SK-N-SH (cell line): Measurements from ENCODE around the gene ZCCHC2. TPM values are rescaled to one million over a fixed set of nuclear protein-coding genes. Genes with fewer than 3 reads are reported as not detected.
A peak's percentile ranks its signal among the peaks of the same experiment; 100 is the strongest.

Source experiments
- CTCF ChIA-PET: fragments of 300-600, 350-600 bp; formaldehyde crosslinking; extraction: SDS; loops from one replicate; lab custom pipeline; 2021; lab: Yijun Ruan, JAX
- POLR2A ChIA-PET: fragments of 350-600 bp; sonication (Branson Sonifier 250); formaldehyde crosslinking; extraction: SDS; loops from one replicate; lab custom pipeline; 2020; ENCODE audit warnings: antibody characterized with exemption, inconsistent platforms; lab: Yijun Ruan, JAX
- DNase-seq: peaks from one replicate; pipeline ENCODE4 v3.0.0; 2012
- H2AFZ ChIP-seq: fragments of 200-600 bp; sonication (generic); 2 replicates; pipeline ENCODE4 v1.8.1; 2016; ENCODE audit warnings: antibody characterized with exemption, mild to moderate bottlenecking, low read depth
- H3F3A ChIP-seq: fragments of 200-600 bp; sonication (generic); replicated peaks from 2 replicates; pipeline ENCODE3; 2016; ENCODE audit warnings: antibody characterized with exemption, mild to moderate bottlenecking; ENCODE audit not compliant: insufficient read depth
- H3K27ac ChIP-seq, 2 experiments: fragments of 200-500 bp in 1 of 2; fragments of 200-600 bp in 1 of 2; sonication (Bioruptor generic) in 1 of 2; sonication (generic), shearing (Covaris generic) in 1 of 2; 2 replicates each; pipeline versions ENCODE4 v1.5.1 to v1.6.1; 2014 to 2016; ENCODE audit warnings: low read depth in 2 of 2, inconsistent platforms in 1 of 2, low read length in 1 of 2, mild to moderate bottlenecking in 1 of 2, mixed read lengths in 1 of 2
- H3K27me3 ChIP-seq: fragments of 200-600 bp; sonication (generic), shearing (Covaris generic); 2 replicates; pipeline ENCODE4 v1.6.1; 2016; ENCODE audit warnings: mixed run types; ENCODE audit not compliant: insufficient read depth
- H3K36me3 ChIP-seq, 2 experiments: fragments of 200-500 bp in 1 of 2; fragments of 200-600 bp in 1 of 2; sonication (Bioruptor generic) in 1 of 2; sonication (generic) in 1 of 2; replicated peaks in 1 of 2; 2 replicates each; pipeline versions ENCODE3 to v1.5.1; 2014 to 2016; ENCODE audit warnings: low read length in 1 of 2, mild to moderate bottlenecking in 1 of 2; ENCODE audit not compliant: insufficient read depth in 2 of 2, control insufficient read depth in 1 of 2
- H3K4me1 ChIP-seq, 2 experiments: fragments of 200-500 bp in 1 of 2; fragments of 200-600 bp in 1 of 2; sonication (Bioruptor generic) in 1 of 2; sonication (generic), shearing (Covaris generic) in 1 of 2; 2 replicates each; pipeline versions ENCODE4 v1.5.1 to v1.6.1; 2014 to 2016; ENCODE audit warnings: low read depth in 1 of 2, low read length in 1 of 2, mixed run types in 1 of 2; ENCODE audit not compliant: insufficient read depth in 2 of 2, control insufficient read depth in 1 of 2
- H3K4me2 ChIP-seq: fragments of 200-600 bp; sonication (generic), shearing (Covaris generic); 2 replicates; pipeline ENCODE4 v1.6.1; 2017; ENCODE audit warnings: mixed run types
- H3K4me3 ChIP-seq, 2 experiments: fragments of 200-500 bp in 1 of 2; fragments of 200-600 bp in 1 of 2; sonication (Bioruptor generic) in 1 of 2; sonication (generic), shearing (Covaris generic) in 1 of 2; 2 replicates each; pipeline versions ENCODE4 v1.5.1 to v1.8.1; 2014 to 2016; ENCODE audit warnings: low read depth in 2 of 2, inconsistent platforms in 1 of 2, low read length in 1 of 2, mild to moderate bottlenecking in 1 of 2, mixed read lengths in 1 of 2, moderate library complexity in 1 of 2
- H3K79me2 ChIP-seq: fragments of 200-600 bp; sonication (generic); 2 replicates; pipeline ENCODE4 v1.8.1; 2017; ENCODE audit warnings: mild to moderate bottlenecking; ENCODE audit not compliant: insufficient read depth
- H3K9ac ChIP-seq: fragments of 200-600 bp; sonication (generic); 2 replicates; pipeline ENCODE4 v1.6.1; 2017; ENCODE audit warnings: mixed run types
- H3K9me2 ChIP-seq: fragments of 200-600 bp; sonication (generic); 2 replicates; pipeline ENCODE4 v1.6.1; 2017; ENCODE audit warnings: mixed run types
- H3K9me3 ChIP-seq: fragments of 200-600 bp; sonication (generic); 2 replicates; pipeline ENCODE4 v1.6.1; 2017; ENCODE audit warnings: mixed run types, mild to moderate bottlenecking, moderate library complexity
- H4K20me1 ChIP-seq: fragments of 200-600 bp; sonication (generic); 2 replicates; pipeline ENCODE4 v1.6.1; 2017; ENCODE audit warnings: mild to moderate bottlenecking, mixed run types; ENCODE audit not compliant: insufficient read depth
- CTCF ChIP-seq: fragments of 200-600 bp; sonication (generic); IDR thresholded peaks from 2 replicates; pipeline ENCODE4 v1.6.1; 2017; ENCODE audit warnings: antibody characterized with exemption, mild to moderate bottlenecking, moderate library complexity
- EP300 ChIP-seq, 2 experiments: IDR thresholded peaks; 2 replicates each; pipeline versions ENCODE4 v1.4.0 to v1.6.1; 2012; ENCODE audit warnings: borderline replicate concordance in 1 of 2, low read depth in 1 of 2, low read length in 1 of 2
- EZH2phosphoT487 ChIP-seq: fragments of 200-600 bp; sonication (generic); IDR thresholded peaks from 2 replicates; pipeline ENCODE4 v1.6.1; 2017; ENCODE audit warnings: low read depth, mixed run types, mild to moderate bottlenecking, antibody characterized with exemption, moderate library complexity, borderline replicate concordance
- FOXJ3 ChIP-seq: sonication (generic); formaldehyde crosslinking; IDR thresholded peaks from 2 replicates; pipeline ENCODE4 v1.5.1; 2020; ENCODE audit warnings: mild to moderate bottlenecking, missing genetic modification reagents
- FOXM1 ChIP-seq: IDR thresholded peaks from 2 replicates; pipeline ENCODE4 v1.4.0; 2012; ENCODE audit warnings: low read depth, mild to moderate bottlenecking
- GATA2 ChIP-seq: sonication (generic); formaldehyde crosslinking; IDR thresholded peaks from 2 replicates; pipeline ENCODE4 v1.5.0; 2020; ENCODE audit warnings: mild to moderate bottlenecking, missing genetic modification reagents
- JUND ChIP-seq: IDR thresholded peaks from 2 replicates; pipeline ENCODE4 v1.4.0; 2012
- MXI1 ChIP-seq: IDR thresholded peaks from 2 replicates; pipeline ENCODE4 v1.6.1; 2012; ENCODE audit warnings: mild to moderate bottlenecking, low read depth, low read length, improper control_type of control experiment
- NFIC ChIP-seq: IDR thresholded peaks from 2 replicates; pipeline ENCODE4 v1.4.0; 2012; ENCODE audit warnings: borderline replicate concordance
- NRF1 ChIP-seq: IDR thresholded peaks from 2 replicates; pipeline ENCODE4 v1.6.1; 2012; ENCODE audit warnings: low read depth, mild to moderate bottlenecking, low read length
- RCOR1 ChIP-seq: fragments of 150-350 bp; IDR thresholded peaks from 2 replicates; pipeline ENCODE4 v1.6.1; 2017; ENCODE audit warnings: antibody characterized with exemption, low read length
- SIN3A ChIP-seq: IDR thresholded peaks from 2 replicates; pipeline ENCODE4 v1.6.1; 2012; ENCODE audit warnings: low read depth, mild to moderate bottlenecking, low read length, moderate library complexity, borderline replicate concordance
- TCF12 ChIP-seq: IDR thresholded peaks from 2 replicates; pipeline ENCODE4 v1.4.0; 2012
- USF1 ChIP-seq: IDR thresholded peaks from 2 replicates; pipeline ENCODE4 v1.4.0; 2012; ENCODE audit warnings: low read depth, borderline replicate concordance
- WGBS: methylation state at CpG from one replicate; pipeline ENCODE4 v1.1.6; 2017; ENCODE audit warnings: low lambda C conversion rate; 5-methylcytosine and 5-hydroxymethylcytosine counted together
- polyA plus RNA-seq, 3 experiments: library from polyadenylated mRNA; depleted of rRNA; stranded (reverse); fragments of >200 nt; gene quantifications; 2 replicates each; pipeline ENCODE4 v1.2.3, GENCODE V29; 2012
- TF ChIP-seq, protein P1 (sequence below): IDR thresholded peaks from 2 replicates; pipeline ENCODE4 v1.4.0; 2012; ENCODE audit warnings: low read depth
- TF ChIP-seq, protein P2 (sequence below): IDR thresholded peaks from 2 replicates; pipeline ENCODE4 v1.6.1; 2012; ENCODE audit warnings: mild to moderate bottlenecking, low read depth, low read length, moderate library complexity

ZCCHC2 gene
- polyA plus RNA-seq, 1 of the 3 experiments (the other 2 are of a cell fraction): 7.3 TPM

DNA sequence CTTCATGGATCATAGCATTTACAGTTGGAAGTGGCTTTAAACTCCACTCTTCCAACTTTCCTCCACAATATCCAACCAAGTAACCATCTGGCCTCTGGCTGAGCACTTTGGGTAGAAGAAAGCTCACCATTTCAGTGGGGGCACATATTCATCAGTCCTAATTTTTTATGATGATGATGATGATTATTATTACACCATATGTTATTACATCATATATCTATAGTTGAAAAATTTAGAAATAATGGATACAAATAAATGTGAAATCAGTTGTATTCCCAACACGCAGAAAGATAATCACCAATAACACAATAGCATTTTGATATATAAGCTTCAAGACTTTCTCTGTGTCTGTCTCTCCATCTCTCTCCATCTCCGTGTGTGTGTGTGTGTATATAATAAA, 26.6 kb upstream of the ZCCHC2 start:
- Histone ChIP-seq H3K79me2 (no peaks in the 10 kb centered on the region), H3K9me3 (no peaks in the 10 kb centered on the region), H3F3A (no peaks in the 10 kb centered on the region), H3K9ac (no peak overlapping the region), H3K27ac (no peak overlapping the region), H3K9me2 (no peaks in the 10 kb centered on the region), H3K27me3 (no peaks in the 10 kb centered on the region), H3K4me1 (no peaks in the 10 kb centered on the region), H3K36me3 (no peaks in the 10 kb centered on the region), H2AFZ (no peak overlapping the region), H4K20me1 (no peaks in the 10 kb centered on the region), H3K4me2 (no peak overlapping the region), H3K4me3 (no peak overlapping the region)
- ChIA-PET CTCF (interaction anchor here (1.0 kb wide), 1 partner anchor 70 kb away, joined by 3 read pairs; no protein-coding TSS in a partner anchor), POLR2A (no interaction called here)
- TF ChIP-seq TCF12 (no peak), EP300 (IDR thresholded peaks at IDR 0.05; ENCODE audit: borderline replicate concordance in 1 of 2, low read depth in 1 of 2, low read length in 1 of 2) (no peak), JUND (no peak), FOXM1 (no peak), RCOR1 (no peak), NRF1 (no peak), SIN3A (no peak), NFIC (no peak), EZH2phosphoT487 (no peak), FOXJ3 (no peak), MXI1 (no peak), CTCF (no peak), GATA2 (CRISPR knock-in tag) (no peak), USF1 (no peak)
- TF ChIP-seq, protein P1, sequence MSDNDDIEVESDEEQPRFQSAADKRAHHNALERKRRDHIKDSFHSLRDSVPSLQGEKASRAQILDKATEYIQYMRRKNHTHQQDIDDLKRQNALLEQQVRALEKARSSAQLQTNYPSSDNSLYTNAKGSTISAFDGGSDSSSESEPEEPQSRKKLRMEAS: no peak
- WGBS: 74% methylated on average over 2 of the region's 2 CpGs
- DNase-seq: no peak

DNA sequence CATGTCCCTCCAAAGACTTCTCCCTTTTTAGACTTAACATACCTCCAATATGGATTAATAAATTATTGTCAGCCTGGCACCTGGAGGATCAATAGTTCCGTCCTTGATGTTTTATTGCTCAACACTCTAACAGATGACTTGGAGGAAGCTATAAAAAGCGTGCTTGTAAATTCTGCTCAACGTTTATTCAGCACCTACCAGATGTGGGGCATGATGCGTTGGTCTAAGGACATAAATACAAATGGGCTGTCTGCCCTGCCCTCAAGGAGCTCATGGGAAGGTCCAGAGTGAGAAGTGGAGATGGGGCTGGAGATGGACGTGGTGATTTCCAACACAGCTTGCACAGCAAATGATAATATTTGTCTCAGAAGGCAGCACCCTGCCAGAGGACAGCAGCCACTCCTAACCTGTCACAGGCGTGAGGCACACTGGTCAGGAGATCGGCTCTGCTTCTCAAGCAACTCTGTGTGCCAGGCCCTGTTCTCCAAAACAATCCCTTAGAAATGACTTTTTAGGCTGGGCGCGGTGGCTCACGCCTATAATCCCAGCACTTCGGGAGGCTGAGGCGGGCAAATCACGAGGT, 25.5 kb upstream of the ZCCHC2 start:
- Histone ChIP-seq H3K9ac (no peak overlapping the region), H4K20me1 (no peaks in the 10 kb centered on the region), H3K4me3 (no peak overlapping the region), H2AFZ (no peak overlapping the region), H3K9me2 (no peaks in the 10 kb centered on the region), H3K36me3 (no peaks in the 10 kb centered on the region), H3K4me1 (no peaks in the 10 kb centered on the region), H3K27me3 (no peaks in the 10 kb centered on the region), H3K79me2 (no peaks in the 10 kb centered on the region), H3K4me2 (no peak overlapping the region), H3F3A (no peaks in the 10 kb centered on the region), H3K9me3 (no peaks in the 10 kb centered on the region), H3K27ac (no peak overlapping the region)
- ChIA-PET POLR2A (no interaction called here), CTCF (interaction anchor here (0.9 to 1.7 kb wide), 2 partner anchors 14 to 47 kb away, joined by 3 read pairs; no protein-coding TSS in a partner anchor)
- WGBS: 69% methylated on average over 11 of the region's 13 CpGs
- no peak for DNase-seq
- no peak for TF ChIP-seq RCOR1
- TF ChIP-seq, protein P2, sequence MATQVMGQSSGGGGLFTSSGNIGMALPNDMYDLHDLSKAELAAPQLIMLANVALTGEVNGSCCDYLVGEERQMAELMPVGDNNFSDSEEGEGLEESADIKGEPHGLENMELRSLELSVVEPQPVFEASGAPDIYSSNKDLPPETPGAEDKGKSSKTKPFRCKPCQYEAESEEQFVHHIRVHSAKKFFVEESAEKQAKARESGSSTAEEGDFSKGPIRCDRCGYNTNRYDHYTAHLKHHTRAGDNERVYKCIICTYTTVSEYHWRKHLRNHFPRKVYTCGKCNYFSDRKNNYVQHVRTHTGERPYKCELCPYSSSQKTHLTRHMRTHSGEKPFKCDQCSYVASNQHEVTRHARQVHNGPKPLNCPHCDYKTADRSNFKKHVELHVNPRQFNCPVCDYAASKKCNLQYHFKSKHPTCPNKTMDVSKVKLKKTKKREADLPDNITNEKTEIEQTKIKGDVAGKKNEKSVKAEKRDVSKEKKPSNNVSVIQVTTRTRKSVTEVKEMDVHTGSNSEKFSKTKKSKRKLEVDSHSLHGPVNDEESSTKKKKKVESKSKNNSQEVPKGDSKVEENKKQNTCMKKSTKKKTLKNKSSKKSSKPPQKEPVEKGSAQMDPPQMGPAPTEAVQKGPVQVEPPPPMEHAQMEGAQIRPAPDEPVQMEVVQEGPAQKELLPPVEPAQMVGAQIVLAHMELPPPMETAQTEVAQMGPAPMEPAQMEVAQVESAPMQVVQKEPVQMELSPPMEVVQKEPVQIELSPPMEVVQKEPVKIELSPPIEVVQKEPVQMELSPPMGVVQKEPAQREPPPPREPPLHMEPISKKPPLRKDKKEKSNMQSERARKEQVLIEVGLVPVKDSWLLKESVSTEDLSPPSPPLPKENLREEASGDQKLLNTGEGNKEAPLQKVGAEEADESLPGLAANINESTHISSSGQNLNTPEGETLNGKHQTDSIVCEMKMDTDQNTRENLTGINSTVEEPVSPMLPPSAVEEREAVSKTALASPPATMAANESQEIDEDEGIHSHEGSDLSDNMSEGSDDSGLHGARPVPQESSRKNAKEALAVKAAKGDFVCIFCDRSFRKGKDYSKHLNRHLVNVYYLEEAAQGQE: 0 out of 2 replicates have a peak, but pooled peaks have one; percentile 32
